Iris pigment epithelial cell (primary cell): ENCODE data around the gene MARCHF11.

Experiments
- DNase-seq: peaks from one replicate; pipeline ENCODE4 v3.0.0-alpha.2; 2011; ENCODE audit warnings: low read depth

The MARCHF11 gene

DNA sequence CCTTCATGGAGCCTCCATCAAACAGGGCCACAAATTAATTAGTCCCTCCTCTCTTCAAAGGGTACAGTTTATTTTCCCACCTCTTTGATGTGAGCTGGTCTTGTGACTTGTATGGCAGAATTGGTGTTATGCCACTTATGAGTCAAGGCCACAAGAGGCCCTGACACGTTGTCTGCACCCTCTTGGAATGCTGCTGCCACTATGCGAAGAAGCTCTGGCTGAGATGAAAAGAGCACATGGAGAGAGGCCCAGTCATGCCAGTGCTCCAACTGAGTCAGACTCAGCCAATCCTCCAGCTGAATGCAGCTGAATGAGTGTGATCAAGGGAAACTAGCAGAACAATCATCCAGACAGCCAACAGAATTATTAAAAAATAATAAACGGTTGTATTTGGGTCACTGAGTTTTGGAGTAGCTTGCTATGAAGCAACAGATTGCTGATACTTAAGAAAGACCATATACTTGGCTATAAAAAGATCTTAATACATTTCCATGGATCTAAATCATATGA lies 128.3 kb downstream of the MARCHF11 start:
- peak; percentile 9 for DNase-seq

DNA sequence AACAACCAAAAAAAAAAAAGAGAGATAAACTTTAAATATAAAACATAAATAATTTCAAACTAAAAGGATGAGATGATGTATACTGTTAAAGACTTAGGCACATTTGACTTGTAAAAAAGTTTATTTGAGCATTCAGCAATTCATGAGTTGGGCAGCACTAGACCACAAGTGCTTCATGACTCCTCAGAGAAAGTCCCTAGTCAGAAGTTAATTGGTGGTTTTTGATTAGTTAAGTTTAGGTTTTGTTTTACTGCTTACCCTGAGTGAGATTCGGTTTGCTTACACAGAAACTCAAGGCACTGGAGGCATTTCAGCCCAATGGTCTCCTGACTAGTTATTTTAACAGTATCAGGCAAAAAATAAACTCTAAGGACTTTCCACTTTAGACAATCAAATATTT lies 129.2 kb downstream of the MARCHF11 start:
- DNase-seq = no peak

DNA sequence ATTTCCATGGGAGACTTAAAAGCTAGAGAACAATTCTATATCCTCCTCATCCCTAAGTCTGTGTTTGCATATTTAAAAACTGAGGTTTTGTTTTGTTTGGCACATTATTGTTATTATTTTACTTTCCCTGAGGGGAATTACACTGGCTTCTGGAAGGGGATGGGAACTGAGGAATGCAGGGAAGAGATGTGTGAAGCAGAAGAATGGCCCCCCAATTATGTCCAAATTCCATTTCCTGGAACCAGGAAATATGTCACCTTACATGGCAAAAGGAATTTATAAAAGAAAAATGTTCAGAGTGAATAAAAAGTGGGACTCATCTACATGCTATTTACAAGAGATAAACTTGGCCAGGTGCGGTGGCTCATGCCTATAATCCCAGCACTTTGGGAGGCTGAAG lies 129.8 kb downstream of the MARCHF11 start:
- no peak for DNase-seq

DNA sequence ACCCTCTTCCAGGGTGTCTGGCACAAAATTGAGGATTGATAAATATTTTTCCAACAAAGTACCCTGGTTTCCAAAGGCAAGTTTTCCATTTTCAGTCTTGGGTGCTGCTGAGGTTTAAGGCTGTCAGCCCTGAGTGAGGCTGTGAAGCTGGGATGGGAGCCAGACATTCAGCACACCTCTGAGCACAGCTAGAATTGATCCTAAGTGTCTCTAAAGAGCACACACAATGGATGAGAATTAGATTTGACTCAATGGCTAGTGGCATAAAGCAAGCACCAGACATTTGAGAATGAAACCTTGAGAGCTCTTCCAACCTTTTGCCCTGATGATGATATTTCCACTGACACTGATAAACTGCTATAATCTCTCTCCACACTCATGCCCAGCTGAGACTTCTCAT lies 131.5 kb downstream of the MARCHF11 start:
- no peak for DNase-seq

- no peak for DNase-seq
These were observed 136.1 kb downstream of the MARCHF11 start for GRCh38 chr5:16043349-16043965.

GRCh38 chr5:16037121-16037845 lies 142.3 kb downstream of the MARCHF11 start:
- DNase-seq = no peak

DNA sequence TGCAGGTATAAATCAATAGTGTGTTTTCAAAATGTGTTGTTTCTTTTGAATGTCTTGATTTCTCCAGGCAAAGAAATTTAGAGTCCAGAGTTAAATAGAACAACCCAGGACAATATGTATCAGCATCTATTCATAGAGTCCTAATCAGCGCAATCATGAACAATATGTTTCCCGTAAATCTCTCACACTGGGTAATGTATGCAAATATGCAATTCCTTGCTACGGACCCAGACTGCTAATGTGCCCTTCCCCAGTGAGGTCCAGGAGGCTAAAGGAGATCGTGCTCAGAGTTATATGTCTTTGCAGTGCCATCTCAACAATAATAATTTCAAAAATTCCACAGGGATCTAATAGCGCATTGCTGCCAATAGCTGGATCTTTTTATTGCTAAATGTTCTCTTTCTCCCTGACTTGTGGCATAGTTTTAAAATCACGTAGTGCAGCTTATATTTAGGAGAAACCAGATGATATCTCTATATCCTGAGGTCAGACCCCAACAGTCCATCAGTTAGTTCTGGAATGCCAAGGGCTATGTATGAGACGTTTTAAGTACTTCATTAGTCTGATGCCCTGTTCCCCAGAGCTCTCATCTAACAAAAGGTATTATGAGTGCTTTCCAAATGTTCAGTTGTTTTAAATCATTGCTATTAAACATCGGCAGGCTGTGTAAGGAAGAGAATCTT lies 145.1 kb downstream of the MARCHF11 start:
- no peak for DNase-seq

DNA sequence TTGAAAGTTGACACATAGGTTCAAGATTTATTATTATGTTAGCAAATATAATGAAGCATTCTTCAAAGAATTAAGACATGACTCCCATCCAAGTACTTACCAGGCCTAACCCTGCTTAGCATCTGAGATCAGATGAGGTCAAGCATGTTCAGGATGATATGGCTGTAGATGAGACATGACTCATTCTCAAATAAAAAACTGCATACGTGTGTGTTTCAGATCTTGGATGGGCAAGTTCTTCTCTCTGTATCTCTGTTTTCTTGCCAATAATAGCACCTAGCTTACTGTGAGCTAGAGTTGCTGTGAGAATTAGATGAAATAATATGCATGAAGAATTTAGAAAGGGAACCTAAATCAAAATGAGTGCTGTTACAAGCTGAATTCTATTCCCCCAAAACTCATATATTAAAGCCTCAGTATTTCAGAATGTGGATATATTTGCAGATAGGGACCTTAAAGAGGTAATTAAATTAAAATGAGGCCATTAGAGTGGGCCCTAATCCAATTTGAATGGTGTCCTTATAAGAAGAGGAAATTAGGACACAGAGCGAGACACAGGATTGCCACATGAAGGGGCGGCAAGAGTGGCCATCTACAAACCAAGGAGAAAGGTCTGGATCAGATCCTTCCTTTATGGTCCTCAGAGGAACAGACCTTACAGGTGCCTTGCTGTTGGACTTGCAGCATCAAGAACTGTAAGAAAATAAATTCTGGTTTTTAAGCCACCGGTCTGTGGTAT lies 146.2 kb downstream of the MARCHF11 start:
- DNase-seq = no peak

- no peak for DNase-seq
These were observed 150.9 kb downstream of the MARCHF11 start for GRCh38 chr5:16028708-16029107.

- no peak for DNase-seq
These were observed 153.9 kb downstream of the MARCHF11 start for GRCh38 chr5:16025681-16026080.

DNA sequence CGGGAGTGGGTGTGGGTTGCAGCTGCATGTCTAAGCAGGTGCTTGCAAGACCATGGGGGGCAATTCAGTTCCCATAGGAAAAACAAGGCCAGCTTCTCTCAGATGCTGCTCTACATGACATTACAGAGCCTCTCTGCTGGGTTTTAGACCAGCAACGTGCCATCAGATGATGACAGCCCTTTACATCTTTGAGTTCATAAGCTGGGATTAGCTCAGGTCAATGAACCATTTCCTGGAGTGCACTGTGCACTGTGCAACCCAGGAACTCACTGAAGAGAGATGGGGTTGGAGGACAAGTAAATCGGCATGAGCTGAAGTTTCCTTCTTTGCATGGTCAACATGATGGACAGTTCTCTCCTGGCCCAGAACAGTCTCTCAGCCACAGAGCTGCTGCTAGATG lies 160.6 kb downstream of the MARCHF11 start:
- DNase-seq = no peak

DNA sequence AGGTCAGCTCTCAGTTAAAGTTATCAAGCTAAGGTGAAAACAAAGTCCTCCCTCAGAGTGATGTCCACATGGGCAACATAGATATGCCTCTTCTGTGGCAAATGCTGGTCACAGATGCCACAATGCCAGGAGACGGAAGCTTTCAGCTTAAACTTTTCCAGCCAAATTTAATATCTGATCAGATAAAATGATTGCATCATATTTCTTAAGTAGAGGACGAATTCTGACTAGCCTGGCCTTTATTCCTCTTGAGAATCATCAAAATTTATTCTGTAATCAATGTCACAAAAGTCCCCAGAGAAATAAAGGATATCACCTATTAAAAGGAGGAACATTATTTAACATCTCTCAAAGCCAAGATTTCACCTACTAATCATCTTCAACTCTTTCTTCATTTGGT lies 161.9 kb downstream of the MARCHF11 start:
- DNase-seq = no peak
